GM12878 (cell line): ENCODE measurements around the gene FOXA2. TPM values are rescaled to one million over a fixed set of nuclear protein-coding genes. Genes with fewer than 3 reads are reported as not detected.

Experiments
- ATAC-seq: fragments of 200-7000 bp; cut with Tn5 transposase; 3 replicates; pipeline ENCODE4 v1.9.1; 2020; ENCODE audit warnings: mild to moderate bottlenecking, moderate library complexity
- BruUV-seq: library from RNA; stranded (reverse); fragments of 400-500 nt; replicated peaks from 2 replicates; lab custom pipeline; 2021; lab: Mats Ljungman, UMichigan
- CTCF ChIA-PET: fragments of 300-600 bp; sonication (Branson Sonifier 250); formaldehyde crosslinking; extraction: SDS; loops from one replicate; lab custom pipeline; 2021; ENCODE audit warnings: inconsistent platforms; lab: Yijun Ruan, JAX
- POLR2A ChIA-PET: fragments of 350-600 bp; formaldehyde crosslinking; extraction: SDS; loops from one replicate; lab custom pipeline; 2021; ENCODE audit warnings: inconsistent platforms; lab: Charles Lee
- RAD21 ChIA-PET: fragments of 300-600 bp; sonication (Branson Sonifier 250); formaldehyde crosslinking; loops from one replicate; lab custom pipeline; 2023; ENCODE audit warnings: antibody characterized with exemption; ENCODE audit not compliant: unreplicated experiment; lab: Charles Lee
- SMC1A ChIA-PET: fragments of 300-600 bp; sonication (Branson Sonifier 250); formaldehyde crosslinking; loops from one replicate; lab custom pipeline; 2023; ENCODE audit not compliant: unreplicated experiment, uncharacterized antibody; lab: Charles Lee
- DNase-seq: peaks from one replicate; pipeline ENCODE4 v3.0.0-alpha.2; 2011; ENCODE audit warnings: low read depth, low spot score
- FAIRE-seq: peaks from 3 replicates; lab custom pipeline; 2011; peaks lifted over from hg19 to GRCh38; lab: Jason Lieb, UNC
- H2AFZ ChIP-seq: 2 replicates; pipeline ENCODE4 v1.6.0; 2011; ENCODE audit warnings: low read depth, low read length, control low read depth; ENCODE audit not compliant: control insufficient read depth
- H3K27ac ChIP-seq: 2 replicates; pipeline ENCODE4 v1.5.1; 2011; ENCODE audit warnings: control low read depth; ENCODE audit not compliant: control insufficient read depth, insufficient read depth
- H3K27me3 ChIP-seq, 2 experiments: replicated peaks in 1 of 2; 2 replicates each; pipeline versions ENCODE4 v1.6.0 to v1.6.1; 2011; ENCODE audit warnings: low read length in 1 of 2; ENCODE audit not compliant: control insufficient read depth in 2 of 2, insufficient read depth in 2 of 2
- H3K36me3 ChIP-seq, 2 experiments: 2 replicates each; pipeline ENCODE4 v1.5.1; 2011; ENCODE audit warnings: low read length in 1 of 2; ENCODE audit not compliant: control insufficient read depth in 2 of 2, insufficient read depth in 2 of 2
- H3K4me1 ChIP-seq: 2 replicates; pipeline ENCODE4 v1.6.1; 2011; ENCODE audit warnings: mild to moderate bottlenecking, low read length, moderate library complexity, mixed read lengths; ENCODE audit not compliant: control insufficient read depth, insufficient read depth
- H3K4me2 ChIP-seq: 2 replicates; pipeline ENCODE4 v1.6.0; 2011; ENCODE audit warnings: control low read depth; ENCODE audit not compliant: control insufficient read depth, insufficient read depth
- H3K4me3 ChIP-seq: fragments of 200-600 bp; sonication (generic); 2 replicates; pipeline ENCODE4 v1.5.1; 2016
- H3K79me2 ChIP-seq: 2 replicates; pipeline ENCODE4 v1.6.0; 2011; ENCODE audit warnings: low read length; ENCODE audit not compliant: control insufficient read depth, insufficient read depth
- H3K9ac ChIP-seq: 2 replicates; pipeline ENCODE4 v1.8.0; 2011; ENCODE audit warnings: low read length, control low read depth, mixed read lengths; ENCODE audit not compliant: control insufficient read depth, insufficient read depth
- H3K9me3 ChIP-seq: replicated peaks from 3 replicates; pipeline ENCODE4 v1.5.1; 2011; ENCODE audit warnings: mild to moderate bottlenecking, low read length; ENCODE audit not compliant: control insufficient read depth, insufficient read depth
- H4K20me1 ChIP-seq: 2 replicates; pipeline ENCODE4 v1.6.0; 2011; ENCODE audit not compliant: control insufficient read depth, insufficient read depth
- BACH1 ChIP-seq: fragments of 450-650 bp; IDR thresholded peaks from 2 replicates; pipeline ENCODE4 v1.6.1; 2017; ENCODE audit warnings: mild to moderate bottlenecking, borderline replicate concordance
- EP300 ChIP-seq, 2 experiments: fragments of 150-350 bp in 1 of 2; IDR thresholded peaks; 2 replicates each; pipeline ENCODE4 v1.6.1; 2011 to 2012; ENCODE audit warnings: low read depth in 2 of 2, low read length in 2 of 2, borderline replicate concordance in 1 of 2, improper control_type of control experiment in 1 of 2, inconsistent platforms in 1 of 2; ENCODE audit not compliant: control insufficient read depth in 1 of 2
- GABPA ChIP-seq: IDR thresholded peaks from 2 replicates; pipeline ENCODE4 v1.6.1; 2014; ENCODE audit warnings: antibody characterized with exemption, low read depth, mild to moderate bottlenecking, inconsistent platforms
- IKZF1 ChIP-seq: fragments of 450-650 bp; conservative IDR thresholded peaks from 2 replicates; pipeline ENCODE4 v1.6.1; 2017; ENCODE audit warnings: antibody characterized with exemption, mild to moderate bottlenecking
- NFXL1 ChIP-seq: fragments of 450-650 bp; IDR thresholded peaks from 2 replicates; pipeline ENCODE4 v1.6.1; 2017; ENCODE audit warnings: antibody characterized with exemption, mild to moderate bottlenecking, borderline replicate concordance
- SMC3 ChIP-seq: IDR thresholded peaks from 2 replicates; pipeline ENCODE4 v1.6.1; 2011; ENCODE audit warnings: low read length, improper control_type of control experiment, borderline replicate concordance
- SP1 ChIP-seq: IDR thresholded peaks from one replicate; pipeline ENCODE4 v1.6.1; 2011; ENCODE audit warnings: low read depth, low read length
- SRF ChIP-seq, 2 experiments: IDR thresholded peaks; 2 replicates each; pipeline ENCODE4 v1.6.1; 2011; ENCODE audit warnings: low read depth in 2 of 2, low read length in 2 of 2, mild to moderate bottlenecking in 1 of 2, moderate library complexity in 1 of 2
- SUPT20H ChIP-seq: IDR thresholded peaks from 2 replicates; pipeline ENCODE4 v1.6.1; 2011; ENCODE audit warnings: low read depth, mild to moderate bottlenecking, low read length, moderate library complexity, borderline replicate concordance; ENCODE audit not compliant: control insufficient read depth
- ZBED1 ChIP-seq: IDR thresholded peaks from 2 replicates; pipeline ENCODE4 v1.6.1; 2016; ENCODE audit warnings: borderline replicate concordance
- ZNF274 ChIP-seq: IDR thresholded peaks from one replicate; pipeline ENCODE4 v1.8.0; 2011; ENCODE audit not compliant: insufficient read length, insufficient read depth
- WGBS: methylation state at CpG from one replicate; pipeline ENCODE4 v1.1.6; 2016; ENCODE audit warnings: low lambda C conversion rate; ENCODE audit not compliant: insufficient replicate concordance, insufficient coverage; ENCODE audit errors: missing lambda C conversion rate; 5-methylcytosine and 5-hydroxymethylcytosine counted together
- in situ Hi-C: fragments of 300-500 bp; cut with MboI; formaldehyde crosslinking; loops from 9 replicates; pipeline ENCODE4 v1.14.3; 2018; ENCODE audit warnings: mixed read lengths
- intact Hi-C: fragments of 100-400 bp; cut with micrococcal nuclease; formaldehyde crosslinking; loops from one replicate; pipeline ENCODE4 v1.14.2; 2022; ENCODE audit not compliant: unreplicated experiment
- polyA plus RNA-seq, 11 experiments: library from polyadenylated mRNA; depleted of rRNA in 4 of 11; unstranded in 6 of 11; stranded (reverse) in 5 of 11; fragments of >200 nt; fragmentation: Nextera tagmentation in 4 of 11; fragmentation: Illumina TruSeq in 1 of 11; extraction: Ambion mirVana in 4 of 11; extraction: Trizol in 1 of 11; gene quantifications; 1 replicate in 1 of 11; 2 replicates in 10 of 11; pipeline versions ENCODE4 v1.2.1 to v1.2.3, GENCODE V29; 2011 to 2016; ENCODE audit warnings: inconsistent platforms in 2 of 11, missing spikeins in 2 of 11, low read depth in 1 of 11
- total RNA-seq, 4 experiments: library from RNA; depleted of rRNA in 3 of 4; stranded (reverse); fragments of >200 nt in 3 of 4; fragmentation: Illumina TruSeq in 1 of 4; extraction: Trizol in 1 of 4; gene quantifications; 2 replicates each; pipeline versions ENCODE4 v1.2.1 to v1.2.3, GENCODE V29; 2013 to 2021
- TF ChIP-seq, protein P1 (sequence below): IDR thresholded peaks from 2 replicates; pipeline ENCODE4 v1.6.1; 2012; ENCODE audit warnings: low read depth, low read length, improper control_type of control experiment
- TF ChIP-seq, protein P2 (sequence below): fragments of 450-650 bp; formaldehyde crosslinking; IDR thresholded peaks from 2 replicates; pipeline ENCODE4 v1.4.0; 2022; ENCODE audit warnings: mild to moderate bottlenecking, moderate library complexity

The FOXA2 gene
- total and polyA plus RNA-seq, 10 of the 15 experiments (the other 5 are each of a cell fraction or from before 2014, with no cell fraction given) = not detected

DNA sequence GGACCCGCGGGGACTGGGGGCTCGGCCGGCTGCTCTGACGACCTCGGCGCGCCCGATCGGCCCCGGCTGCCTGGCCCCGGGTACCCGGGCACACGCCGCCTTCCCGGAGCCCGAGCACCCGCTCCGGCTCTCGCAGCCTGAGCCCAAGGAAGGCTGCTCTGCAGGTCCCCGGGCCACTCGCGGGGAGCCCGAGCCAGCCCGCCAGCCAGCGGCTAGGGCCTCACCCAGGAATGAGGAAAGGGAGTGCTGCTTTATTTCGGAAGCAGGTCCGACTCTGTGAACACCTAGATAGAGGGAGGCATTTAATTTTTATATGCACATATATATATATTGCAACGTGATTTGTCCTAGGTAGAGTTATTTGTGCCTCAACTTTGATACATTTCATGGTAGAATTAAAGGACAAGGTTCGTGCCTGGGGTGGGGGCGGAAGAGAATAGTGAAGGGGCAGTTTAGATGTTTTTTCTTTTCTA is 15.5 kb downstream of the FOXA2 start:
- no peaks in the 10 kb centered on the region for H3K36me3 ChIP-seq
- peaks cover 3 to 10% of the 10 kb centered on the region in 2 experiments; a peak in 2 of 4 replicates for H3K27me3 ChIP-seq
- no peaks in the 10 kb centered on the region for H3K79me2 ChIP-seq
- POLR2A ChIA-PET = no interaction called here
- BruUV-seq = no TSS peak
- RAD21 ChIA-PET = no interaction called here
- H3K4me3 ChIP-seq = no peak overlapping the region
- no peak overlapping the region for H3K4me2 ChIP-seq
- no peaks in the 10 kb centered on the region for H4K20me1 ChIP-seq
- SMC1A ChIA-PET = no interaction called here
- 31% methylated on average over 25 of the region's 31 CpGs for WGBS
- no peak overlapping the region for H3K9ac ChIP-seq
- CTCF ChIA-PET = no interaction called here
- DNase-seq (no peak), ATAC-seq (no peak), FAIRE-seq (no peak)
- H2AFZ ChIP-seq = no peak overlapping the region
- no peak for TF ChIP-seq SUPT20H
- TF ChIP-seq BACH1 = no peak
- no peak for TF ChIP-seq EP300 (IDR thresholded peaks at IDR 0.05; ENCODE audit: borderline replicate concordance in 1 of 2, control insufficient read depth in 1 of 2, low read depth in 2 of 2, low read length in 2 of 2)
- TF ChIP-seq ZNF274 = no peak
- TF ChIP-seq SP1 = no peak
- TF ChIP-seq NFXL1 = no peak
- no peak for TF ChIP-seq IKZF1
- TF ChIP-seq, protein P1, sequence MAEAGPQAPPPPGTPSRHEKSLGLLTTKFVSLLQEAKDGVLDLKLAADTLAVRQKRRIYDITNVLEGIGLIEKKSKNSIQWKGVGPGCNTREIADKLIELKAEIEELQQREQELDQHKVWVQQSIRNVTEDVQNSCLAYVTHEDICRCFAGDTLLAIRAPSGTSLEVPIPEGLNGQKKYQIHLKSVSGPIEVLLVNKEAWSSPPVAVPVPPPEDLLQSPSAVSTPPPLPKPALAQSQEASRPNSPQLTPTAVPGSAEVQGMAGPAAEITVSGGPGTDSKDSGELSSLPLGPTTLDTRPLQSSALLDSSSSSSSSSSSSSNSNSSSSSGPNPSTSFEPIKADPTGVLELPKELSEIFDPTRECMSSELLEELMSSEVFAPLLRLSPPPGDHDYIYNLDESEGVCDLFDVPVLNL = no peak
- TF ChIP-seq GABPA = no peak
- no peak for TF ChIP-seq SMC3
- TF ChIP-seq ZBED1 = no peak
- TF ChIP-seq, protein P2, sequence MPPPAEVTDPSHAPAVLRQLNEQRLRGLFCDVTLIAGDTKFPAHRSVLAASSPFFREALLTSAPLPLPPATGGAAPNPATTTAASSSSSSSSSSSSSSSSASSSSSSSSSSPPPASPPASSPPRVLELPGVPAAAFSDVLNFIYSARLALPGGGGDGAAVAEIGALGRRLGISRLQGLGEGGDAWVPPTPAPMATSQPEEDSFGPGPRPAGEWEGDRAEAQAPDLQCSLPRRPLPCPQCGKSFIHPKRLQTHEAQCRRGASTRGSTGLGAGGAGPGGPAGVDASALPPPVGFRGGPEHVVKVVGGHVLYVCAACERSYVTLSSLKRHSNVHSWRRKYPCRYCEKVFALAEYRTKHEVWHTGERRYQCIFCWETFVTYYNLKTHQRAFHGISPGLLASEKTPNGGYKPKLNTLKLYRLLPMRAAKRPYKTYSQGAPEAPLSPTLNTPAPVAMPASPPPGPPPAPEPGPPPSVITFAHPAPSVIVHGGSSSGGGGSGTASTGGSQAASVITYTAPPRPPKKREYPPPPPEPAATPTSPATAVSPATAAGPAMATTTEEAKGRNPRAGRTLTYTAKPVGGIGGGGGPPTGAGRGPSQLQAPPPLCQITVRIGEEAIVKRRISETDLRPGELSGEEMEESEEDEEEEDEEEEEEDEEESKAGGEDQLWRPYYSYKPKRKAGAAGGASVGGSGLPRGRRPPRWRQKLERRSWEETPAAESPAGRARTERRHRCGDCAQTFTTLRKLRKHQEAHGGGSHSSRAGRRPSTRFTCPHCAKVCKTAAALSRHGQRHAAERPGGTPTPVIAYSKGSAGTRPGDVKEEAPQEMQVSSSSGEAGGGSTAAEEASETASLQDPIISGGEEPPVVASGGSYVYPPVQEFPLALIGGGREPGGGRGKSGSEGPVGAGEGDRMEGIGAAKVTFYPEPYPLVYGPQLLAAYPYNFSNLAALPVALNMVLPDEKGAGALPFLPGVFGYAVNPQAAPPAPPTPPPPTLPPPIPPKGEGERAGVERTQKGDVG (CRISPR knock-in tag) = no peak
- no peak for TF ChIP-seq SRF (IDR thresholded peaks at IDR 0.05; ENCODE audit: low read depth in 2 of 2, low read length in 2 of 2)
- in situ Hi-C loops (no loop called here), intact Hi-C loops (no loop called here)
- no peaks in the 10 kb centered on the region; the same call in 2 of the 3 replicates for H3K9me3 ChIP-seq
- H3K27ac ChIP-seq = no peak overlapping the region
- no peaks in the 10 kb centered on the region for H3K4me1 ChIP-seq
